HG03457 (cell line): ENCODE measurements around the gene MEF2A.

ENCODE experiments used
- ATAC-seq: cut with Tn5 transposase; IDR thresholded peaks from one replicate; pipeline ENCODE4 v1.9.1; 2021; ENCODE audit warnings: moderate number of reproducible peaks; ENCODE audit not compliant: unreplicated experiment

The MEF2A gene

DNA sequence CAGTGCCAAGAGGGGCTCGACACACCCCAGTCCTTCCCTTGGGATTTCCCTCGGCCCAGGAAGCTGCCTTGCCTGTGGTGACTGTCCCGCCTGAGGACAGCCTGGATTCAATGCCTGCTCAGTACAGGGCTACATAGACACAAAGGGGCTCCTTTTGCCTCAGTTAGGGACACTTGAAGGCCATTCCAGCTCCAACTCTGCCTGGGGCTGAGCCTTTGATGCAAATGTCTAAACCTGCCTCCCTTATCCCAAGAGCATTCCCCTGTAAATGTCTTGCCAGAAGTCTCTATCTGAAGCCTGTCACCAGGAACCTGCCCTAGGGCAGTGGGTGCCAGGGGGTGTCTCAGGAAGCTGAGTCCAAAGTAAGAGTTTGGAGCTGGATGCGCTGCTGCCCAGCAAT lies 186.8 kb downstream of the MEF2A start:
- no peak for ATAC-seq

DNA sequence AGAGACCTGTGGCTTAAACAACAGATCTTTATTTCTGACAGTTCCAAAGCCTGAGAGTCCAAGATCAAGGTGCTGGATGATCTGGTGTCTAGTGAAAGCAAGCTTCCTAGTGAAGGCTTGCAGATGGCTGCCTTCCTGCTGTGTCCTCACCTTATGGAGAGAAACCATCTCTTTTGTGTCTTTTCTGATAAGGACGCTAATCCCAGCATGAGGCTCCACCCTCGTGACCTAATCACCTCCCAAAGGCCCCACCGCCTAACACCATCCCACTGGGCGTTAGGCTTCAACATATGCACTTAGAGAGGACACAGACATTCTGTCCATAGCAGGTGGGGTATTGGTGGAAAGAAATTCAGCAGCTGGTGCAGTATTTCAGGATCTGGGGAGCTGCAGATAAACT lies 187.3 kb downstream of the MEF2A start:
- no peak for ATAC-seq

DNA sequence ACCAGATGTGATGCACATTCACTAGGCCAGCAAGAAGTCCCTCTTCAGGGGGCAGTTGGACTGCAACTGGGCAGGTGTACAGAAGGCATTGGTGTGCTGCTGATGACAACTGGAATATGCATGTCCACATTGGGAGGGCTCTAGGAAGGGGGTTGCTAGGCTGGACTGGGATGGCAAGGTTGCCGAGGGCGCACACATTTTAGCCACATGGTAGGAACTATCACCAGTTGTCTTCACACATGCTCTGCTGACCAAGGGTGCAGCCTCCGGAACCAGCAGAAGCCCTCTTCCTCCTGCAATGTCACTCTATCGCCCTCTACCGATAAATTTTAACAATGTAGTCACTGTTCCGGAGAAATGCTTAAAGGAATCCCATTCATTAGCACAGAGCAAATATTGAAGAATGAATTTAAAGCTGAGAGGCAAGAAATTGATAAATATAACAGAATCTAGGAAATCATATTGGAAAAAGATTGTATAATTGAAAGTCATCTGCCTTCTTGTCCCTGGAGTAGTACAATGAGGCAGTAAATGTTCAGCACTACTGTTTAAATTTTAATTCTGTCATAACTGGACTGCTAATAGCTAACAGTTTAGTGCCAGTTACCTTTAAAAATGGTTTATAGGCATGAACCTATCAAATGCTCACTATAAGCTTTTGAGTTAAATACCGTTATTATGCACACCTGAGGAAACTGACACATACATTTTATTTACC lies 190.1 kb downstream of the MEF2A start:
- ATAC-seq = peak; percentile 79

DNA sequence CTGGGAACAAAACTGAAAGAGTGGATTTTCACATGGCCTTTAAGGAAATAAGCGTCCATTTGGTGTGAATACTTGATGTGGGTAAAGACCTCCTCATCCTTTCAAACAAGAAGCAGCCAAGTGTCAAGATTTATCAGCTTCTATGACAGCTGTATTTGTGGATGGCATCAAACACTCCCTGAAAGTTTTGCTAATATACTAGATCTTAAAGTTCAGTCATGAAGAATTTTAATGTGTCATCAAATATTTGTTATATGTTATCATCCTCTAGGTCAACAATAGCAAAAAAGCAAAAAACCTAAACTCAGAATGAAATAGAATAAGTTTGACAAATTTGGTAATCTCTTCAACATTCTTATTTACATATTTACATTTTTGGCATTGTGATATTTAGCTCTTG lies 196.5 kb downstream of the MEF2A start:
- ATAC-seq = no peak

DNA sequence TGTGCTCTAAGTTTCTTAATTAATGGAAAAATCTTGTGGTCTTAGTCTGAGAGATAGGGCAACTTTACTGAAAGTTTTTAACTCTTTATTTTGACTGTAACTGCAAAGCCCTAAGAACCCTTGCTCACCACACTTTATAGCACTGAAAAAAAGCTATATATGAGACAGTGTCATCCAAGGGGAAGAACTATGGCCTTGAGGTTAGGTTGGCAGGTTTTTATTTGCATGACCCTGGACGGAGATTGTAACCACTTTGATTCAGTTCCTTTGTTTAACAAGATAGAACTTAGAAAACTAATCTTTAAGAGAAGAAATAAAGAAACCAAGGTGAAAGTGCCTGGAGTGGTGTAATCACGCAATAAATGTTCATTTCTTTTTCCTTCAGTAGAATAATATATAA lies 198.0 kb downstream of the MEF2A start:
- peak; percentile 78 for ATAC-seq

DNA sequence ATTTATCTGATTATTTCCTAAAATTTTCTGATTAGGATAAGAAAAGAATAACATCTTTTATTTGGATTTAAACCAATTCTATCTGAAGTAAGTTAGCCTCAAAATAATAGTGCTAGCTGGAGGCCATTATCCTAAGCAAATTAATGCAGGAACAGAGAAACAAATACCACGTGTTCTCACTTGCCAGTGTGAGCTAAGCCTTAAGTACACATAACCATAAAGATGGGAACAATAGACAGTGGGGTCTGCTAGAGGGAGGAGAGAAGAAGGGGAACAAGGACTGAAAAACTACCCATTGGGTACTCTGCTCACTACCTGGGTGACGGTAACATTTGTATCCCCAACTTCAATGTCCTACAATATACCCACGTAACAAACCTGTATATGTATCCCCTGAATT lies 198.7 kb downstream of the MEF2A start:
- no peak for ATAC-seq
